Mesothelial cell of epicardium (in vitro differentiated cells): Measurements from ENCODE around the gene PCTP. TPM values are rescaled to one million over a fixed set of nuclear protein-coding genes. Genes with fewer than 3 reads are reported as not detected.

Experiments used
- DNase-seq, 2 experiments: peaks; one replicate each; pipeline ENCODE4 v3.0.0; 2021; ENCODE audit warnings: low spot score in 2 of 2; ENCODE audit not compliant: unreplicated experiment in 2 of 2
- H3K27ac Mint-ChIP-seq: 2 replicates; pipeline ENCODE4 v1.8.0; 2021; ENCODE audit warnings: mixed read lengths
- H3K27me3 Mint-ChIP-seq: 2 replicates; pipeline ENCODE4 v1.8.0; 2021; ENCODE audit warnings: low read depth, mixed read lengths
- H3K36me3 Mint-ChIP-seq: 2 replicates; pipeline ENCODE4 v1.8.0; 2021; ENCODE audit warnings: mixed read lengths
- H3K4me1 Mint-ChIP-seq: 2 replicates; pipeline ENCODE4 v1.8.0; 2021; ENCODE audit warnings: mixed read lengths
- H3K4me3 Mint-ChIP-seq: 2 replicates; pipeline ENCODE4 v1.8.0; 2021; ENCODE audit warnings: mild to moderate bottlenecking, moderate library complexity, mixed read lengths
- H3K9me3 Mint-ChIP-seq: 2 replicates; pipeline ENCODE4 v1.8.0; 2021; ENCODE audit warnings: mixed read lengths
- CTCF ChIP-seq: fragments of 200-600 bp; sonication (generic); IDR thresholded peaks from one replicate; pipeline ENCODE4 v1.5.0; 2021; ENCODE audit warnings: antibody characterized with exemption; ENCODE audit not compliant: unreplicated experiment
- total RNA-seq: library from RNA; stranded (reverse); gene quantifications from 3 replicates; pipeline ENCODE4 v1.2.1, GENCODE V29; 2021

The PCTP gene
- total RNA-seq, 1 donor from 2014 or later: 13.3 TPM

- Mint-ChIP-seq H3K9me3 (no peaks in the 10 kb centered on the region), H3K36me3 (no peaks in the 10 kb centered on the region), H3K4me1 (peaks cover 71% of the 10 kb centered on the region), H3K4me3 (no peak overlapping the region), H3K27me3 (no peaks in the 10 kb centered on the region), H3K27ac (no peak overlapping the region)
- TF ChIP-seq CTCF: no peak
- DNase-seq: no peak
These were observed 21.4 kb upstream of the PCTP start for GRCh38 chr17:55729484-55729883.

GRCh38 chr17:55730380-55730779, 20.5 kb upstream of the PCTP start:
- Mint-ChIP-seq H3K4me3 (no peak overlapping the region), H3K36me3 (no peaks in the 10 kb centered on the region), H3K4me1 (peaks cover 69% of the 10 kb centered on the region), H3K9me3 (no peaks in the 10 kb centered on the region), H3K27me3 (no peaks in the 10 kb centered on the region), H3K27ac (no peak overlapping the region)
- no peak for DNase-seq
- no peak for TF ChIP-seq CTCF

GRCh38 chr17:55730808-55731207, 20.0 kb upstream of the PCTP start:
- Mint-ChIP-seq H3K9me3 (no peaks in the 10 kb centered on the region), H3K27me3 (no peaks in the 10 kb centered on the region), H3K4me1 (peaks cover 67% of the 10 kb centered on the region), H3K27ac (no peak overlapping the region), H3K36me3 (no peaks in the 10 kb centered on the region), H3K4me3 (no peak overlapping the region)
- no peak for TF ChIP-seq CTCF
- no peak for DNase-seq

GRCh38 chr17:55731586-55732250, 19.1 kb upstream of the PCTP start:
- H3K27ac Mint-ChIP-seq: peak overlapping the region; percentile 55
- peaks cover 59% of the 10 kb centered on the region for H3K4me1 Mint-ChIP-seq
- no peak for TF ChIP-seq CTCF
- H3K27me3 Mint-ChIP-seq: no peaks in the 10 kb centered on the region
- H3K4me3 Mint-ChIP-seq: peak overlapping the region; percentile 42
- no peaks in the 10 kb centered on the region for H3K36me3 Mint-ChIP-seq
- H3K9me3 Mint-ChIP-seq: no peaks in the 10 kb centered on the region
- no peak for DNase-seq

DNA sequence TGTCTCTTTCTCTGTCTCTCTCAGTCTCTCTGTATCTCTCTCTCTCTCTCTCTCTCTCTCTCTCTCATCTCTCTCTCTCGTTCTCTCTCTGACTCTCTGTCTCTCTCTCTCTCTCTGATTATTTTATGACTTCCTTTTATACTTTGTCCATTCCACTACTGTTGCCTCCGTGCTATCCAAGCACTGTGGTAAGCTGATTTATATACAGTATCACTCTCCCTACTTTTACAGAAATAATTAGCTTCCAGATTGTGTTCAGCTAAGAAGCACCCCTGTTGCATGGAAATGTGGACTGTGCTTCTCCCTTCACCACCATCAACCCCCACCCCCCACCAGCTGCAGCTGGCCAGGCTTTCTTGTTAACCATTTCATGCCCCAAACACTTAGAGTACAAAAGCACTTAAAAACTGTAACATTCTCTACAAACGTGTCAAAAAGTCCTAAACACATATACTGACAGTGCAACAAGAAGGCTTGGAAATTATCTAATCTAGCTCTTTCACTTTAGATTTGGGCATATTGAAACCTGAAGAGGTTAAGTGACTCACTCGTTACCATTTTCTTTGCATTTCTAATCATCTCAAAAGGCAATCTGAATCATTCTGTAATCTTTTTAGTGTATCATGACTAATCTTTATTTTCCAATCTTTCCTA, 16.6 kb upstream of the PCTP start:
- no peaks in the 10 kb centered on the region for H3K36me3 Mint-ChIP-seq
- no peak for DNase-seq
- H3K4me3 Mint-ChIP-seq: no peak overlapping the region
- no peak for TF ChIP-seq CTCF
- H3K27me3 Mint-ChIP-seq: no peaks in the 10 kb centered on the region
- peaks cover 38% of the 10 kb centered on the region for H3K4me1 Mint-ChIP-seq
- H3K9me3 Mint-ChIP-seq: no peaks in the 10 kb centered on the region
- peak overlapping the region; percentile 21 for H3K27ac Mint-ChIP-seq
